Epidermal melanocyte (primary cell): ENCODE data around the gene RAB10.
"Not testable (repeated sequence)": the region's sequence is repeated elsewhere in the genome, so short reads cannot be mapped to it uniquely, and the experiment has no call there.

Experiments used
- DNase-seq: peaks from one replicate; pipeline ENCODE4 v3.0.0; 2011; ENCODE audit warnings: low spot score; ENCODE audit not compliant: insufficient read length

RAB10 gene

DNA sequence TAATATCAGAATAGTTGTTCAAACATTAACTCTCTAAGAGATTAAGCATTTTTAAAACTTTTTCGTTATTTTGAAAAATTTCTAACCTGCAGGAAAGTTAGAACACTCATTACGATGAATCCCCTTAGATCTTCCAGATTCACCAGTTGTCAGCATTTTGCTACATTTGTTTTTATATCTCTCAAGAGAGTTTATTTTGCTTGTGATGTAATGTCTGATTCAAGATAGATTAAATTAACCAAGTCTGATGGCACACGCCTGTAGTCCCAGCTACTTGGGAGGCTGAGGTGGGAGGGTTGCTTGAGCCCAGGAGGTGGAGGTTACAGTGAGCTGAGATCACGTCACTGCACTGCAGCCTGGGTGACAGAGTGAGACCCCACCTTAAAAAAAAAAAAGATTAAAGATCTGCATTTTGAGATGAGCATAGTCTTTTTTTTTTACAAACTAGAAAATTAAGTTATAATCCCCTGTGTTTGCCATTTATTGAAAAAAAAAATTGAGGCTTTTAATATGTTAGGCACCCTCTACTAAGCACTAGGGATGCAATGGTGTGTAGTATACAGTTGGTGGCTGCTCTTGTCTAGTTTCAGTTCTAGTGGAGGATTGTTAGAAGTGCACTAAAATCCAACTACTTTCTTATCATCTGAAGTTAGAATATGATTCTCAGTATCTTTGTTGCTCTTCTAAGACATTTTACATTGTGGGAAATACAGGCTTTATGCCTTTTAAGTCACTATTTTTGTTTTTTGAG lies 20.9 kb downstream of the RAB10 start:
- DNase-seq, result no peak

GRCh38 chr2:26058390-26058789 lies 24.5 kb downstream of the RAB10 start:
- no peak for DNase-seq

- DNase-seq, result no peak
Measured at GRCh38 chr2:26059542-26059941, 25.7 kb downstream of the RAB10 start.

- no peak for DNase-seq
Measured at GRCh38 chr2:26061539-26061938, 27.7 kb downstream of the RAB10 start.

GRCh38 chr2:26064846-26065245 lies 31.0 kb downstream of the RAB10 start:
- no peak for DNase-seq

DNA sequence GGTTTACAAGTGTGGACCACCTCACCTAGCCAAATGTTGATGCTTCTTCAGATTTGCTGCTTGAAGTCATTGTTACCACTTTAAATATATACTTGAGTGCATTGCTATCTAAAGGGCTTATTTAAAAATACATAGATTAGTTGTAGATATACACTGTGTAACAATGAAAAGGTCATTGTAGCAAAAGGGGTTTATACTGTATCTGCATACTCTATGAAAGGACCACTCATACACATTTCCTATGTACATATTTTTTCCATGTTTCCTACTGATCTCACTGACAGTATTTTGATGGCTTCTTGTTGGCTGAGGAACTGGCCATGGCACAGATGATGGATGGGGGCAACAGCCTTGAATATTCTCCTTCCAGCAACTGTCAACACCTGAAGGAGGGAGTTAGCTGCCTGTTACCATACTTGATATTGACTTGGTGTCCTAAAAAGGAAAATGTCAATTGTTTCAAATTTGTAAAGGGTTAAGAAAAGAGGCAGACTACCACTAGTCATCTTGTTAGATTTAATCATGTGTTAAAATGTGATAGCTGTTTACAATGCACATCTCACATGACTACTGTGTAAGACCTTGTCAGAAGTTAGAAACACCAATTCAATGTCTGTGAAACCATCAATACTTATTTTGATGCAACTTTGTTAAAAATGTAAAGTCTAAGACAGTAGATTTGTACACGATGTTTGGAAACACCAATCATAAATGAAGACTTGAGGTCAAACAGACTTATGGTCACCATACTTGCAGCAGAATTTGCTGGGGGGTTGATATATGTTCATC lies 33.5 kb downstream of the RAB10 start:
- DNase-seq, result no peak

DNA sequence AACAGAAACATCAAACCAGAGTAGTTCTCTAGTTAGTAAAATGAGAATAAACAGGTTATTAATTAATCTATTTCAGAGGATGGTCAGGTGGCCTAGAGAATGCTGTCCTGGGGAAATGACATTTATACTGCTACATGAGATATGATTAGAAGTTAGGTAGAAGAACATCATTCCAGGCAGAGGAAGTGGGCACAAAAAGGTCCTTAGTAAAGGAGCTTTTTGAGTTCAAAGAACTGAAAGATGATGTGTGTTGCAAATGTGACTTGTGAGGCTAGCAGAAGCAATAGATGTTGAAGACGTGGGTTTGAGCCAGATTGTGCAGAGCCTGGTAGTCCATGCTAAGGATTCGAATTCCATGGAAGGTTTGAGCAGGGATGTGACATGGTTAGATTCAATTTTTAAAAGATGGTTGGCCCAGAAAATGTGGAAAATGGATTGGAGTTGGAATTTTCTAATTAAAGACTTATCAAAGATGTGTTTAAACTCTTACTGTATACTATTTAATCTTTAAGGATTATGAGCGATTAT lies 34.2 kb downstream of the RAB10 start:
- DNase-seq, result no peak

DNA sequence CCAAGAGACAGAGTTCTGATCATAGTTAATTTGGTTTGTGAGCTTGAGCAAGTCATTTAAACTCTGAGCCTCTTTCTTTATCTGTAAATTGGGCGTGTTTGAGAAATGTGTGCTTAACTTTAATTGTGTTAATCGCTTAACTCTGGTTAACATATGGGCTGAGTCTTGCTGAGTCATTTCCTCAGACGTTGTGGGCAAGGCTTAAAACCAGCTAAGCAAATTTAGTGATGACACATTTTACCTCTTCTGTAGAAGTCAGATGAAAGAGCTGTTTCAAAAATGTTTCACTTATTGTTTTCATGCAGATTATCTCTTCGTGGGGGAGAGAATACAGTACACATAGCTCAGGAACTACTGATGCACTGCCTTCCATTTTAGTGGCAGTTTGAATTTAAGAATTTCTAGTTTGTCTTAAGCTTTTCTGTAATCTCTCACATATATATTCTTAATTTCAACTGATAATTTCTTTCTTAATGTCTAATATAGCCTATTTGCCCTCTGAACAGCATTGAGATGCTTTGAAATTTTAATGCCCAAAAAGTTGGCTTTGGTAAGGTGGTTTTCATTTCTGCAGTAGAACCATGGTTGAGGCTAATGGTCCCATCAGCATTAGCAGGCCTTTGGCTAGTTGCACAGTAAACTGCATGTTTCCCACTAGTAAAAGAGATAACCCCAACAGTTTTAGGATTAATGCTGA lies 34.9 kb downstream of the RAB10 start:
- DNase-seq, result no peak

- DNase-seq, result no peak
Measured at GRCh38 chr2:26070730-26071129, 36.8 kb downstream of the RAB10 start.

DNA sequence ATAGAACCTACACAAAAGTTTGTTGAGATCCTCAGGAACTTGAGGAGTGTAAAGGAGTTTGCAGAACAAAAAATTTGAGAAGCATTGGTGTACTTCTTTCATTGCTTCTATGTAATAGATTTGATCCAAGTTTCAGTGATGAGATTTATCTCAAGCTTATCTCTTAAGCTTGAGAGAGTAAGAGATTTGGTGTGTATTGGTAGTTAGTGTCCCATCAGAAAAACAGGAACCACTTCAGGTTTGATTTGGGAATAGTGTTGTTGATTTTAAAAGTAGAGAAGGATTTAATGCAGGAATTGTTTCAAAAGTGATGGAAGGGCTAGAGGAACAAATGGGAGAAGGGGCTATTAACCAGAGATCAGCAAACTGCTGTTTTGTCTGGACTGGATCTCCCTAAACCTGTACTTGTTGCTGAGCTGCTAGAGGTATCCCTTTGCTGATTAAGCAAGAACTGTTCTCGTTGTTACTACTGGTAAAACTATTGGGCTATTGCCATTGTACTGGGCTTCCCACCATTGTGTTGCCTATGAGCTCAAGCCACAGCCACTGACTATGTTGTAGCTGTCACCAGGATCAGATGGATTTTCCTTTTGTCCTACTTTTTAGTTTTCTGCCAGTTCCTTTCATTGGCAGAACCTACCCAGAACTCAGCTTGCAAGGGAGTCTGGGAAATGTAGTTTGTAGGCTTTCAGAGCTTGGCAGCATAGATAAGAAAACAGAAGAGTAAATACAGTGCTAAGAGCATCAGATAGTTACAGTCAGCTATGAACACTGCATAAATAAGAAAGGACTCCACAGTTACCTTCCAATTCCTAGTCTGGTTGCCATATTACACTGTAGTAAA lies 39.3 kb downstream of the RAB10 start:
- DNase-seq, result no peak

DNA sequence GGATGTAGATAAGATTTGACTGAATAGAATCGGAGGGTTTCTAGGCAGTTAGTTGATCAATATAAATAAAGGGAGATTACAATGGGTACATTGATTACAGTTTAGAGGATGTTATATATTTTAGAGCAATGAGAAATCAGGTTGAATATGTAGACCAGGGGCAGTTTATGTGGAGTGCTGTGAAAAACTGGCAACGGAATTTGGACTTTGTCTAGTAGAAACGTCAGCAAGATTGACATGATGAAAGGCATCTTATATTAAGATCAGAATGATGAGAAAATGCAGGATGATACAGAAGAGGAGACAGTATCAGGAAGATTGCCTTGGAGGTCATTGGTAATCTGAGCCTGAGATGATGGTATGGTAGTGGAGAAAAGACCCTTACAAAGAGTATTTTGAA lies 39.9 kb downstream of the RAB10 start:
- DNase-seq, result no peak

GRCh38 chr2:26074676-26075075 lies 40.8 kb downstream of the RAB10 start:
- no peak for DNase-seq

DNA sequence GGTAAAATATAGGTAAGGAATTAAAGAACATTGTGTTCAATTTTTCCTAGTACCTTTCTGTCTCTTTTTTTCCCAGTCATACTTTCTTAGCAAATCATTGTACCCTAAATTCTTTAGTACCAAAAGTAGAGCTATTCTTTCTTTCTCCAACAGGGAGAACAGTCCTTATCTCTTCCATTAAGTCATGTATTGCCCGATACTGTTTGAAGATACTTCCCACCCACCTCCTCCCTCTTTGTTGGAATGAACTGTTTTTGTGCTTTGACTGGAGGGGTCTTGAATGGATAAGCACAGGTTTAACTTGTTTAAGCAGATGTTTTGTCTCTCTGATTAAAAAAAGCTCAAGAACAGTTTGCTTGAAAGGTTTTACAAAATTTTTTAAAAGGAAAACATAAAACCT lies 41.3 kb downstream of the RAB10 start:
- no peak for DNase-seq

DNA sequence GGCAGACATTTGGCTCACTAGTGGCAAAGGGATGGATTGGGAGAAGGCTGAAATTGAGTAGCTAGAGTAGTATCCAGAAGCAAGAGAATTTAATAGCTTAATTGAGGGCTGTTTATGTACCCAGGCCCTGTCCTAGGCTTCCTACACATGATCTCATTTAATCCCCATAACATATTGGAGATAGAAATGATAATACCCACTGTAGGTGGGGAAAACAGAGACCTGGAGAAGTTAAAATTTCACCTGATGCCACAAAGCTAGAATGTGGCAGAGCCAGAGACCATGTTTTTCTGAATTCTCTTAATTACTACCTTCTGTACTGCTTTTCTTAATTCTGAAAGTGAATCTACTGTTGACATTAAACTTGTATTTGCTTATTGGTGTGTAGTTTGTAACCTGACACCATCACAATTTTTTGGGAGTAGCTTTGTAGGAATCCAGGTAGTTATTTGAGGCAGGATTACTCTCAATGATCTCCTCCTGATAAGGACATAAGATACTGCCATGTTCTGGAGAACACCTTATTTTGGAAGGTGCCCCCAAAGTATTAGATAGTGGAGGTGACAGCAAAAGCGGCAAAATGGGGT lies 42.2 kb downstream of the RAB10 start:
- no peak for DNase-seq

DNA sequence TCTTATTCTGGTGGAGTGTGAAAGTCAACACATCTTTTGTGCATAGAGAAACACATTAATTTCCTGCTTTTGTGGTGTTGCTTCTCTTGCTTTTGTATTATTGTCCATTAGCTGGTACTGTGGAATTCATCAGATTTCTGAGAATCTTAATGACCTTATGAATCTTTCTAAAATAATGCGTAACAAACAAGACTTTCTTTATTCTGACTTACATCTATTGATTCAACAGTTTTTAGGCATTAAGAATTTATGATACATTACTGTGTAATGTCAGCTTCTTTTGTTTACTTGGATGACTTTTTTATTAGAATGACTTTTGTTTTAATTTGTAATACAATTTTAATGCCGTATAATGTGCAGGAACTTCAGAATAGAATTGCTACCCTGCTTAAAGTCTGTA lies 43.4 kb downstream of the RAB10 start:
- no peak for DNase-seq

DNA sequence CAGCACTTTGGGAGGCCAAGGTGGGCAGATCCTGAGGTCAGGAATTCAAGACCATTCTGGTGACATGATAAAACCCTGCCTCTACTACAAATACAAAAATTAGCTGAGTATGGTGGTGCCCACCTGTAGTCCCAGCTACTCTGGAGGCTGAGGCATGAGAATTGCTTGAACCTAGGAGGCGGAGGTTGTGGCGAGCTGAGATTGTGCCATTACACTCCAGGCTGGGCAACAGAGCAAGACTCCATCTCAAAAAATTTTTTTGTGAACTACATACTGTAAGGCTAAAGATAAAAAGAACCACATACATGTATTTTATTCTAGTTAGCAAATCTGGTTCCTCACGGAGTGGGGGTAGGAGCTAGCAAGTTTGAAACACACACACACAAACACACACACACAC lies 45.1 kb downstream of the RAB10 start:
- no peak for DNase-seq

DNA sequence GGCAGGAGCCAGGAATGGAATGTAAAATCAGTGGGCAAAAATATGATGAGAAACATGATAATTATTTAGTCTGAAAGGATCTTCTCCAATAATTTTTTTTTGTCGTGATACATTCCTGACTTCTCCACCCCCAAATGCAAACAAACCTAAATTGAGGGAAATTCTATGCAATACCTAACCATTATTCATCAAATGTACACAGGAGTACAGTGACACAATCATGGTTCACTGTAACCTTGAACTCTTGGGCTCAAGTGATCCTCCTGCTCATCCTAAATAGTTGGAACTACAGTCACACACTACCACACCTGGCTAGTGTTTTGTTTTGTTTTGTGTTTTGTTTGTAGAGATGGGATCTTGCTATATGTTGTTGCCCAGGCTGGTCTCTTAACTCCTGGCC lies 46.5 kb downstream of the RAB10 start:
- no peak for DNase-seq

- not testable (repeated sequence) for DNase-seq
Measured at GRCh38 chr2:26080925-26081324, 47.0 kb downstream of the RAB10 start.

- no peak for DNase-seq
Measured at GRCh38 chr2:26081556-26081955, 47.7 kb downstream of the RAB10 start.

DNA sequence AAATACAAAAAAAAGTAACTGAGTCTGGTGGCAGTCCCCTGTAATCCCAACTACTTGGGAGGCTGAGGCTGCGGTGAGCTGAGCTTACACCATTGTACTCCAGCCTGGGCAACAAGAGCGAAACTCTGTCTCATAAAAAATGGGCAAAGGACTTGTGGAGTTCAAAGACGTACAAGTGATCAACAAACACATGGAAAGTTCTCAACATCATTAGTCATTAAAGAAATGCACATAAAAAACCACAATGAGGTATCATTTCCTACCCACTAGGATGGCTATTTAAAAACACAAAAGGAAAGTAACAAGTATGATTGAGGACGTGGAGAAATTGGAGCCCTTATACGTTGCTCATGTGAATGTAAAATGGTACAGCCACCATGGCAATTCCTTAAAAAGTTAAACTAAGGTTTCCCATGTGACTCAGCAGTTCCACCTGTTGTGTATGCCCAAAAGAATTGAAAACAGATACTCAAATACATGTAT lies 52.3 kb downstream of the RAB10 start:
- no peak for DNase-seq

DNA sequence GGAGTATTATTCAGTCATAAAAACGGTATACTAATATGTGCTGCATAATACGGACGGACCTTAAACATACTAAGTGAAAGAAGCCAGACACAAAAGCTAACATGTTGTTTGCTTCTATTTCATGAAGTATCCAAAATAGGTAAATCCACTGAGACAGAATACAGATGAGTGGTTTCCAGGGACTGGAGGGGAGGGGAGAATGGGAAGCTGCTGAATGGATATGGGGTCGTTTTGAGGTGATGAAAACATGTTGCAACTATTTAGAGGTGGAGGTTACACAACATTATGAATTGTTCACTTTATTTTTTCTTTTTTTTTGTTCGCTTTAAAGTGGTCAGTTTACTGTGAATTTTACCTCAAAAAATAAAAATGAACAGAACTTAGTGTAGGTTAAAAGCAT lies 52.9 kb downstream of the RAB10 start:
- no peak for DNase-seq
